Left cardiac atrium (tissue), 4 donors: ENCODE data around the gene RAPGEF5. TPM values are rescaled to one million over a fixed set of nuclear protein-coding genes. Genes with fewer than 3 reads are reported as not detected.
A peak's percentile ranks its signal among the peaks of the same experiment; 100 is the strongest.

Experiments used
- ATAC-seq, 2 donors: fragments of 200-7000 bp; cut with Tn5 transposase; one replicate each; pipeline ENCODE4 v1.9.1; 2020; ENCODE audit warnings: mild to moderate bottlenecking in 2 of 2, moderate library complexity in 2 of 2
- DNase-seq: peaks from one replicate; pipeline ENCODE4 v3.0.0-alpha.2; 2020
- intact Hi-C, 2 donors: fragments of 100-400 bp; cut with DNase I; formaldehyde crosslinking; loops; one replicate each; pipeline versions ENCODE4 v1.14.1 to v1.15.1; 2022 to 2023
- total RNA-seq, 2 donors: library from RNA; stranded (reverse); fragmentation: NEBNext Ultra II Directional; extraction: Animal tissue kit (Norgen Biotek cat#: 25700); gene quantifications; one replicate each; pipeline ENCODE4 v1.2.1, GENCODE V29; 2021
- donor health status: DM: no; HTN: yes; CAD: no.
- donor health status: DM: no; HTN: yes; CAD: no; lungs with severe emphysema.
- donor health status: DM: yes; HTN: yes; CAD: no.
- donor health status: Dilated cardiomyopathy.

The RAPGEF5 gene
- total RNA-seq, 2 donors from 2014 or later, result 15.9 to 29.8 TPM

- intact Hi-C loops, result no loop called here
- DNase-seq (no peak), ATAC-seq (no peak)
Observed at GRCh38 chr7:22183522-22184280, 173.3 kb downstream of the RAPGEF5 start.

- ATAC-seq, result no peak
- intact Hi-C loops, result no loop called here
Observed at GRCh38 chr7:22182149-22182548, 174.8 kb downstream of the RAPGEF5 start.

GRCh38 chr7:22181663-22182062 is 175.3 kb downstream of the RAPGEF5 start:
- ATAC-seq, result no peak
- intact Hi-C loops, result no loop called here
- no peak for DNase-seq

More at GRCh38 chr7:22182149-22182548, 174.8 kb downstream of the RAPGEF5 start:
- no peak for DNase-seq

- intact Hi-C loops, result no loop called here
- DNase-seq, result no peak
- no peak for ATAC-seq
Observed at GRCh38 chr7:22179442-22179879, 177.5 kb downstream of the RAPGEF5 start.

GRCh38 chr7:22178735-22179134 is 178.2 kb downstream of the RAPGEF5 start:
- ATAC-seq (no peak), DNase-seq (no peak)
- intact Hi-C loops, result no loop called here

GRCh38 chr7:22176791-22177412 is 180.1 kb downstream of the RAPGEF5 start:
- DNase-seq (no peak), ATAC-seq (no peak)
- intact Hi-C loops, result no loop called here

GRCh38 chr7:22174574-22174953 is 182.4 kb downstream of the RAPGEF5 start:
- ATAC-seq (no peak), DNase-seq (no peak)
- intact Hi-C loops, result no loop called here

GRCh38 chr7:22173685-22174573 is 183.0 kb downstream of the RAPGEF5 start:
- intact Hi-C loops, result no loop called here
- ATAC-seq, result peak in 1 of 2 donors; percentile 16
- DNase-seq, result no peak

- intact Hi-C loops, result no loop called here
Observed at GRCh38 chr7:22168129-22168634, 188.8 kb downstream of the RAPGEF5 start.

GRCh38 chr7:22167482-22167881 is 189.5 kb downstream of the RAPGEF5 start:
- ATAC-seq, result no peak
- intact Hi-C loops, result no loop called here
- no peak for DNase-seq

More at GRCh38 chr7:22168129-22168634, 188.8 kb downstream of the RAPGEF5 start:
- DNase-seq, result no peak
- ATAC-seq, result no peak

- no peak for DNase-seq
- ATAC-seq, result no peak
- intact Hi-C loops, result no loop called here
Observed at GRCh38 chr7:22166928-22167327, 190.0 kb downstream of the RAPGEF5 start.

GRCh38 chr7:22159341-22159740 is 197.6 kb downstream of the RAPGEF5 start:
- ATAC-seq (no peak), DNase-seq (no peak)
- intact Hi-C loops, result no loop called here

- intact Hi-C loops, result no loop called here
- ATAC-seq (no peak), DNase-seq (no peak)
Observed at GRCh38 chr7:22157552-22157951, 199.4 kb downstream of the RAPGEF5 start.

GRCh38 chr7:22156205-22156604 is 200.7 kb downstream of the RAPGEF5 start:
- peak in 1 of 2 donors; percentile 64 for ATAC-seq
- intact Hi-C loops, result no loop called here

GRCh38 chr7:22154143-22154529 is 202.8 kb downstream of the RAPGEF5 start:
- ATAC-seq (no peak), DNase-seq (no peak)
- intact Hi-C loops, result no loop called here

More at GRCh38 chr7:22156205-22156604, 200.7 kb downstream of the RAPGEF5 start:
- no peak for DNase-seq

- DNase-seq (no peak), ATAC-seq (no peak)
- intact Hi-C loops, result no loop called here
Observed at GRCh38 chr7:22153432-22154142, 203.4 kb downstream of the RAPGEF5 start.

GRCh38 chr7:22152690-22153089 is 204.3 kb downstream of the RAPGEF5 start:
- intact Hi-C loops, result no loop called here
- DNase-seq (no peak), ATAC-seq (no peak)

GRCh38 chr7:22151901-22152300 is 205.1 kb downstream of the RAPGEF5 start:
- intact Hi-C loops, result no loop called here
- DNase-seq, result no peak
- no peak for ATAC-seq

GRCh38 chr7:22150221-22150620 is 206.7 kb downstream of the RAPGEF5 start:
- no peak for ATAC-seq
- DNase-seq, result no peak
- intact Hi-C loops, result no loop called here
